Large intestine (tissue), 3 donors: ENCODE data around the gene RCOR2. TPM values are rescaled to one million over a fixed set of nuclear protein-coding genes. Genes with fewer than 3 reads are reported as not detected.

Source experiments
- DNase-seq, 2 donors: peaks; one replicate each; pipeline versions ENCODE4 v3.0.0 to v3.0.0-alpha.2; 2013
- H3K27ac ChIP-seq: one replicate; pipeline ENCODE4 v1.5.1; 2013; ENCODE audit warnings: low read length
- H3K27me3 ChIP-seq: 2 replicates; pipeline ENCODE4 v1.6.1; 2013; ENCODE audit warnings: low read length; ENCODE audit not compliant: control insufficient read depth, insufficient read depth
- H3K36me3 ChIP-seq: 2 replicates; pipeline ENCODE4 v1.6.1; 2013; ENCODE audit warnings: low read length; ENCODE audit not compliant: control insufficient read depth, insufficient read depth
- H3K4me1 ChIP-seq: one replicate; pipeline ENCODE4 v1.6.1; 2013; ENCODE audit warnings: low read length; ENCODE audit not compliant: control insufficient read depth, insufficient read depth
- H3K4me3 ChIP-seq: one replicate; pipeline ENCODE4 v1.5.1; 2013; ENCODE audit warnings: low read length
- H3K9me3 ChIP-seq: one replicate; pipeline ENCODE4 v1.6.1; 2013; ENCODE audit warnings: mild to moderate bottlenecking, low read depth, low read length, moderate library complexity; ENCODE audit not compliant: control insufficient read depth
- WGBS: methylation state at CpG from one replicate; pipeline ENCODE4 v1.1.5; 2013; ENCODE audit warnings: low lambda C conversion rate; ENCODE audit not compliant: insufficient coverage; 5-methylcytosine and 5-hydroxymethylcytosine counted together
- polyA plus RNA-seq: library from polyadenylated mRNA; unstranded; fragments of 120-200 nt; gene quantifications from one replicate; pipeline ENCODE4 v1.2.1, GENCODE V29; 2013

Gene RCOR2
- polyA plus RNA-seq, 1 donor, result 6.3 TPM

DNA sequence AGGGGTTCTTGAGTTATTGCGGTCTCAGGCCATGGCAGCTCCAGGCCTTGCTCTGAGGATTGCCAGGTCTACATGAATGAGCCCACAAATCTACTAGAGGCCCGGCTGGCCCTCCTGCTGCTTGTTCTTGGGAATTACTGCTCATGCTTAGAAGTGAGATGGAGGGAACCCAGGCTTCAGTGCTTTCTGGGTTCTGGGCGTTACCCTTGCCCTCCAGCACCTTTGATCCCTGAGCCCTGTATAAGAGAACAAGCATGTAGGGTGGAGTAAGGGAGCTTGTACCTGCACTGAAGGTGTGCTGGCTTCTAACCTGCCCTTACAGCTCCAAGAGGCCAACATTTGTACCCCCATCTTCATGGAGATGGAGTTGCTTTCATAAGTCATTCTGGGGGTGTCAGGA, 25.8 kb upstream of the RCOR2 start:
- peak; percentile 27 to 48 for DNase-seq
- Histone ChIP-seq H3K9me3 (no peaks in the 10 kb centered on the region), H3K27me3 (no peaks in the 10 kb centered on the region), H3K4me1 (peaks cover 22% of the 10 kb centered on the region), H3K4me3 (no peak overlapping the region), H3K36me3 (peaks cover 17% of the 10 kb centered on the region), H3K27ac (no peak overlapping the region)
- WGBS, result no CpG with 5 or more reads among the region's 3 CpGs

GRCh38 chr11:63941901-63942300, 24.9 kb upstream of the RCOR2 start:
- WGBS, result 100% methylated on average over 1 of the region's 4 CpGs
- Histone ChIP-seq H3K27me3 (no peaks in the 10 kb centered on the region), H3K4me3 (no peak overlapping the region), H3K27ac (no peak overlapping the region), H3K36me3 (peaks cover 10% of the 10 kb centered on the region), H3K4me1 (peaks cover 22% of the 10 kb centered on the region), H3K9me3 (no peaks in the 10 kb centered on the region)
- no peak for DNase-seq

GRCh38 chr11:63940786-63941185, 23.8 kb upstream of the RCOR2 start:
- Histone ChIP-seq H3K27ac (no peak overlapping the region), H3K4me1 (peaks cover 22% of the 10 kb centered on the region), H3K4me3 (no peak overlapping the region), H3K9me3 (no peaks in the 10 kb centered on the region), H3K27me3 (no peaks in the 10 kb centered on the region), H3K36me3 (no peaks in the 10 kb centered on the region)
- no peak for DNase-seq
- WGBS, result 100% methylated on average over 2 of the region's 6 CpGs

DNA sequence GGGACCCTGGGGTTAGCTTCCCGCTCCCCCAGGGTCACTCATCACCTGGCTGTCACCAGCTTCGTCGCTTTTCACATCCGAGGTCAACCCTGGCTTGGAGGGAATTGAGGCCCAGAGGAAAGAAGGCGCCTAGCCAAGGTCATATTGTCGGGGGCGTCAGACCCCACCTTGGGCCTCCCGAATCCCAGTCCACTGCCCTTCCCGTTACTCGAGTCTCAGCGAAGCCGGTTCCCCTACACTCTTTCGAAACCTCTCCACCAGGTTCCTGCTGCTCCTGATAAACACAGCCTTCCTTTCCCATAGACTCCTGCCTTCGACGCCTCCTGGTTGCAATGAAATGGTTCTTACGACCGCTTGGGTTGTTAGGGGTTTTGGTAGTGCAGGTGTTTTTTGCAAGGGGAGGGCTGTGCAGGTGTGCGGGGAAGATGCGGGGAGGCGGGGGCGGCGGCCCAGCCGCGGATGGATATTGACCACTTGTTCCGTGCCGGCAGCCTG, 22.5 kb upstream of the RCOR2 start:
- Histone ChIP-seq H3K4me1 (peaks cover 13% of the 10 kb centered on the region), H3K27me3 (no peaks in the 10 kb centered on the region), H3K4me3 (peak overlapping the region; percentile 63), H3K36me3 (no peaks in the 10 kb centered on the region), H3K27ac (peak overlapping the region; percentile 49), H3K9me3 (no peaks in the 10 kb centered on the region)
- DNase-seq, result peak in 1 of 2 donors; percentile 63
- no CpG with 5 or more reads among the region's 26 CpGs for whole genome bisulfite sequencing

GRCh38 chr11:63938479-63939396, 21.8 kb upstream of the RCOR2 start, which contains the start of gene NAA40:
Gene NAA40 (plus strand): TSS chr11:63939002. CDS start chr11:63939097, 95 bp downstream.
- DNase-seq, result peak; percentile 98 to 99
- H3K4me3 ChIP-seq, result peak within 1 kb of the TSS; percentile 63
- H3K27ac ChIP-seq, result peak within 1 kb of the TSS; percentile 49
- no peaks in the 10 kb centered on the region for H3K9me3 ChIP-seq
- H3K4me1 ChIP-seq, result peaks cover 13% of the 10 kb centered on the region
- no peaks in the 10 kb centered on the region for H3K36me3 ChIP-seq
- no CpG with 5 or more reads among the region's 92 CpGs for WGBS
- no peaks in the 10 kb centered on the region for H3K27me3 ChIP-seq

- no peaks in the 10 kb centered on the region for H3K27me3 ChIP-seq
- no peaks in the 10 kb centered on the region for H3K9me3 ChIP-seq
- H3K27ac ChIP-seq, result peak overlapping the region; percentile 46
- 24% methylated on average over 5 of the region's 30 CpGs for WGBS
- no peaks in the 10 kb centered on the region for H3K36me3 ChIP-seq
- H3K4me3 ChIP-seq, result peak overlapping the region; percentile 45
- H3K4me1 ChIP-seq, result peaks cover 7% of the 10 kb centered on the region
- no peak for DNase-seq
These were observed 20.9 kb upstream of the RCOR2 start for GRCh38 chr11:63937713-63938478.

DNA sequence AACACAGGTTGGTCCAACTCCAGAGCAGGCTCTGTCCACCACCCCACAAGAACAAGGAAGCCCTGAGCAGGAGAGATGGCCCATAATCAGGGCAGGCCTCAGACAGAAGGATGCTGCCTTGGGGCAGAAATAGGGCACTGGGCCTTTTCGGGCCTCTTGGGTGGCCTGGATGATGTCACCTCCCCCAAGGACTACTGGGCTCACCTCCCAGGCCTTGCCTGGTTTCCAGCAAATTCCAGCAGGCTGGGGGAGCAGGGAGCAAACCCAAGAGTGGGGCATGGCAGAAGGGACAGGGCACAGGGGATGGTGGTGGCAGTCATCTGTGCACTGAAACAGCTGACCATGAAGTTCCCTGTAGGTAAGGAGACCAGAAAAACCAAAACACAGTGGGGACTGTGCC, 16.5 kb upstream of the RCOR2 start:
- H3K27ac ChIP-seq, result no peak overlapping the region
- no CpG with 5 or more reads among the region's 1 CpG for WGBS
- H3K4me3 ChIP-seq, result no peak overlapping the region
- H3K27me3 ChIP-seq, result no peaks in the 10 kb centered on the region
- H3K36me3 ChIP-seq, result no peaks in the 10 kb centered on the region
- no peak for DNase-seq
- H3K9me3 ChIP-seq, result no peaks in the 10 kb centered on the region
- H3K4me1 ChIP-seq, result no peaks in the 10 kb centered on the region

GRCh38 chr11:63931876-63932275, 14.9 kb upstream of the RCOR2 start:
- H3K27me3 ChIP-seq, result no peaks in the 10 kb centered on the region
- no peak for DNase-seq
- H3K36me3 ChIP-seq, result no peaks in the 10 kb centered on the region
- H3K27ac ChIP-seq, result no peak overlapping the region
- no peaks in the 10 kb centered on the region for H3K4me1 ChIP-seq
- no peaks in the 10 kb centered on the region for H3K9me3 ChIP-seq
- no CpG with 5 or more reads among the region's 12 CpGs for WGBS
- no peak overlapping the region for H3K4me3 ChIP-seq

DNA sequence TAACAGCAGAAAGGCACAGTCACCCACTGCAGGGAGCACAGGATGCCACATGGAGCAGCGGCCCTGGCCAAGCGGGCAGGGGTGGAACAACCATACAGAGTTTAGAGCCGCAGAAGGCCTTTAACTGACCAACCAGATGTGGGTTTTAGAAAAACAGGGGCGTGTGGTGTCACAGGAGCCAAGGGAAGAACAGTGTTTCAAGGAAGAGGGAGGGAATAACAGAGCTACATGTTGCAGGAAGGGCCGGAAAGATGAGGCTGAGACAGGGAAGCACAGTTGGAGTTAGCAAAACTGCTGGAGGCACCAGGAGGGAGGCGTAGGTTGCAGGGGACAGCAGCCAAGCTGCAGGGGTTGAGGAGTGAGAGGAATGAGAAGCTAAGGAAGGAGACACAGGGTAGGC, 14.1 kb upstream of the RCOR2 start:
- Histone ChIP-seq H3K27me3 (no peaks in the 10 kb centered on the region), H3K36me3 (no peaks in the 10 kb centered on the region), H3K27ac (no peak overlapping the region), H3K9me3 (no peaks in the 10 kb centered on the region), H3K4me1 (no peaks in the 10 kb centered on the region), H3K4me3 (no peak overlapping the region)
- DNase-seq, result no peak
- WGBS, result 60% methylated on average over 1 of the region's 6 CpGs

GRCh38 chr11:63929616-63930015, 12.7 kb upstream of the RCOR2 start:
- H3K4me1 ChIP-seq, result no peaks in the 10 kb centered on the region
- H3K27me3 ChIP-seq, result no peaks in the 10 kb centered on the region
- DNase-seq, result no peak
- WGBS, result no CpG with 5 or more reads among the region's 5 CpGs
- no peak overlapping the region for H3K27ac ChIP-seq
- H3K4me3 ChIP-seq, result no peak overlapping the region
- no peaks in the 10 kb centered on the region for H3K9me3 ChIP-seq
- H3K36me3 ChIP-seq, result no peaks in the 10 kb centered on the region
